ENCODE results near the gene DOK7.
"Not testable (repeated sequence)": the region's sequence is repeated elsewhere in the genome, so short reads cannot be mapped to it uniquely, and the experiment has no call there.

The DOK7 gene

DNA sequence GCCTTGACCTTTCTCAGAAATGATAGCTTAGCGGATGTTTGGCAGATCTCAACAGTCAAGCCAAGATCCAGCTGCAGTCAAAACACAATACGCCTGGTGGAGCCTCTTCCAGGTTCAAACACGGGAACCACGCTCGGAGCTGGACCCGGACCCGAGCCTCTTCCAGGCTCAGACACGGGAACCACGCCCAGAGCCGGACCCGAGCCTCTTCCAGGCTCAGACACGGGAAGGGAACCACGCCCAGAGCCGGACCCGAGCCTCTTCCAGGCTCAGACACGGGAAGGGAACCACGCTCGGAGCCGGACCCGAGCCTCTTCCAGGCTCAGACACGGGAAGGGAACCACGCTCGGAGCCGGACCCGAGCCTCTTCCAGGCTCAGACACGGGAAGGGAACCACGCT, 48.5 kb downstream of the DOK7 start:
- not testable (repeated sequence) for H3K9ac ChIP-seq (ENCODE audit: low read depth, low read length); H3K9me3 ChIP-seq (replicated peaks; ENCODE audit: low read length); H3K4me3 ChIP-seq (ENCODE audit: low read length); H3K4me2 ChIP-seq (ENCODE audit: low read length); H3K27me3 ChIP-seq (ENCODE audit: control insufficient read depth, insufficient read depth, low read length); H3K4me1 ChIP-seq (ENCODE audit: control insufficient read depth, insufficient read depth, low read length)
- peaks cover 59% of the 10 kb centered on the region for H3K36me3 ChIP-seq (ENCODE audit: insufficient read depth, low read length)

DNA sequence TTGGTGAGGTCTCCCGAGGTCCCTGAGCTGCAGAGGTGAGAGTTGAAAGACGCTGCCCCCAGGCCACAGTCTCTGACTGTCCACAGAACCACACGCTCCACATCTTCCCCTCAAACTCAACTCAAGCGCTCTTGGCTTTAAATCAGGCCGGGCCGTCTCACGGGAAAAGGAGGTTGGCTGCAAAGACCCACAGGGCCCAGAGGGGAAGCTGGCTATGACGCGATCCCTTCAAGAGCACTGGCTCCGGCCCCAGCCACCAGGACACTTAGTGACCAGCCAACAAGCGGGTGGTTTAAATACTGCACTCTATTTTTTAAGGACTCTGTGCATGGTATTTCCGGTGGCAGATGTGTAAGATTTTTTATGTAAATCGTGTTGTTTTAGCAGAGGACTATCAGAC, 49.2 kb downstream of the DOK7 start:
- Histone ChIP-seq H3K9ac (ENCODE audit: low read depth, low read length) (no peak overlapping the region), H3K36me3 (ENCODE audit: insufficient read depth, low read length) (peaks cover 66% of the 10 kb centered on the region), H3K27me3 (ENCODE audit: control insufficient read depth, insufficient read depth, low read length) (no peaks in the 10 kb centered on the region)

DNA sequence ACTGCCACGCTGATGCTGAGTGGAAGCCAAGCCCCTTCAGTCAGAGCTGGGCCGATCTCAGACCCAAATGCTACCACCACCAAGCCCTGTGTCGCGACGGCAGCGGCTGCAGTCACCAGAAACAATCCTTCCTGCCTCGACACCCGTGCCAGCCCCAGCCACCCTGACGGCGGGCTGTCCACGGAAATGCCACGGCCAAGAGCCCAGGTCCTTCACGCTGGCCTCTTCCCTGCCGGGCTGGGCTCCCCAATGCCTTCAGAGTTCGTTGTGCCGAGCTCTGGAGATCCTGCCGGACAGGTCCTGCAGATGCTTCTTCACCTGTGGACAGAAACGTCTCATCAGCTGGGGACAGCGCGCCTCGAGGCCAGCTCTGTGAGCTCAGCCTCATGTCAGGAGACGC, 49.6 kb downstream of the DOK7 start:
- H3K9me3 ChIP-seq (replicated peaks; ENCODE audit: low read length): no peaks in the 10 kb centered on the region

More for the DNA sequence above, 49.2 kb downstream of the DOK7 start:
- H3K9me3 ChIP-seq (replicated peaks; ENCODE audit: low read length): no peaks in the 10 kb centered on the region
- no peaks in the 10 kb centered on the region for H3K4me1 ChIP-seq (ENCODE audit: control insufficient read depth, insufficient read depth, low read length)
- H3K4me3 ChIP-seq (ENCODE audit: low read length): no peak overlapping the region
- H3K4me2 ChIP-seq (ENCODE audit: low read length): no peak overlapping the region

DNA sequence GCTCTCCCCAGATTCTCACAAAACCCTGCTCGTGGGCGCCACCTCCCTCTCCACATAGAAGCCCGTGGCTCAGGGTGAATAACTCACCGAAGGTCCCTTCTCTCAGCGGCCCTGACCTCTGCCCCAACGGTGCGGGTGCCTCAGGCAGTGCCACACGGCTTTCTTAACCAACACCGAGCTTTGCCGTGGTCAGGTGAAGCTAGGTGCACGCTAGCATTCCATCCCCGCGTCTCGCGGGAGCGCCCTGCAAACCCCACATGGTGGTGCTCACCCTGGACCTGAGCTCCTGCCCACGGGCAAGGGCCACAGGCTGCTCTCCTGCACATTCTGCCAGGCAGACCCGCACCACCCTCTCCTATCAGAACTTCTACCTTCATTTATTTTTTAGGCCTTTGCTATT, 50.7 kb downstream of the DOK7 start:
- H3K4me3 ChIP-seq (ENCODE audit: low read length): no peak overlapping the region
- no peaks in the 10 kb centered on the region for H3K27me3 ChIP-seq (ENCODE audit: control insufficient read depth, insufficient read depth, low read length)
- no peak overlapping the region for H3K9ac ChIP-seq (ENCODE audit: low read depth, low read length)
- peaks cover 72% of the 10 kb centered on the region for H3K36me3 ChIP-seq (ENCODE audit: insufficient read depth, low read length)
- no peaks in the 10 kb centered on the region for H3K9me3 ChIP-seq (replicated peaks; ENCODE audit: low read length)
- no peak overlapping the region for H3K4me2 ChIP-seq (ENCODE audit: low read length)
- no peaks in the 10 kb centered on the region for H3K4me1 ChIP-seq (ENCODE audit: control insufficient read depth, insufficient read depth, low read length)

More for the DNA sequence above, 49.6 kb downstream of the DOK7 start:
- H3K9ac ChIP-seq (ENCODE audit: low read depth, low read length): no peak overlapping the region
- H3K4me3 ChIP-seq (ENCODE audit: low read length): no peak overlapping the region
- peaks cover 70% of the 10 kb centered on the region for H3K36me3 ChIP-seq (ENCODE audit: insufficient read depth, low read length)
- no peaks in the 10 kb centered on the region for H3K4me1 ChIP-seq (ENCODE audit: control insufficient read depth, insufficient read depth, low read length)
- no peaks in the 10 kb centered on the region for H3K27me3 ChIP-seq (ENCODE audit: control insufficient read depth, insufficient read depth, low read length)
- H3K4me2 ChIP-seq (ENCODE audit: low read length): no peak overlapping the region

DNA sequence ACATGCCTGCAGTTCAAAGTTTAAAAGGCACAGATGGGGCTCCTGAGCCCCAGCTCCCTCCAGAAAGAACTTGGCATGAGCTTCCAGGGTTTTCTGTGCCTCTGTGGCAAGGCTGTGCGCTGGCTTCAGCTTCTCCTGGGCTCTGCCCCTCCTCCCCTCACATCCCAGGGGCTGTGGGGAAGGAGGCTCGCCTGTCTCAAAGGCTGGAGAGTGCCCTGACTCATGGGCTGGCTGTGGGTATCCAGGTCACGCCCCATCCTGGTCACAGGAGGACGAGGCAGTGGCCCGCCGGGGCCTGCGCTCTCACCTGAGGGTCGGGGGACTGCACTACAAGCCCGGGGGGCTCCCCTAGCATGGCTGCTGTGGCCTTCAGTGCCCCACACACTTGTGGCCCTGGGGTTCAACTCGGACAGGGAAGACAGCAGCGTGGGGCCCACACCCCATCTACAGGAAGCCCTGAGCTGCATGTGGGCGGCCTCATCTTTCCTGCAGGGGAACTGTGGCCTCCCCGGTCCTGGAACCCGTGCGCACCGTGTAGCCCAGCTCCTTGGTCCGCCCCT, 51.2 kb downstream of the DOK7 start:
- Histone ChIP-seq H3K9ac (ENCODE audit: low read depth, low read length) (no peak overlapping the region), H3K27me3 (ENCODE audit: control insufficient read depth, insufficient read depth, low read length) (no peaks in the 10 kb centered on the region), H3K36me3 (ENCODE audit: insufficient read depth, low read length) (peaks cover 72% of the 10 kb centered on the region), H3K9me3 (replicated peaks; ENCODE audit: low read length) (no peaks in the 10 kb centered on the region), H3K4me2 (ENCODE audit: low read length) (no peak overlapping the region), H3K4me3 (ENCODE audit: low read length) (no peak overlapping the region), H3K4me1 (ENCODE audit: control insufficient read depth, insufficient read depth, low read length) (no peaks in the 10 kb centered on the region)

DNA sequence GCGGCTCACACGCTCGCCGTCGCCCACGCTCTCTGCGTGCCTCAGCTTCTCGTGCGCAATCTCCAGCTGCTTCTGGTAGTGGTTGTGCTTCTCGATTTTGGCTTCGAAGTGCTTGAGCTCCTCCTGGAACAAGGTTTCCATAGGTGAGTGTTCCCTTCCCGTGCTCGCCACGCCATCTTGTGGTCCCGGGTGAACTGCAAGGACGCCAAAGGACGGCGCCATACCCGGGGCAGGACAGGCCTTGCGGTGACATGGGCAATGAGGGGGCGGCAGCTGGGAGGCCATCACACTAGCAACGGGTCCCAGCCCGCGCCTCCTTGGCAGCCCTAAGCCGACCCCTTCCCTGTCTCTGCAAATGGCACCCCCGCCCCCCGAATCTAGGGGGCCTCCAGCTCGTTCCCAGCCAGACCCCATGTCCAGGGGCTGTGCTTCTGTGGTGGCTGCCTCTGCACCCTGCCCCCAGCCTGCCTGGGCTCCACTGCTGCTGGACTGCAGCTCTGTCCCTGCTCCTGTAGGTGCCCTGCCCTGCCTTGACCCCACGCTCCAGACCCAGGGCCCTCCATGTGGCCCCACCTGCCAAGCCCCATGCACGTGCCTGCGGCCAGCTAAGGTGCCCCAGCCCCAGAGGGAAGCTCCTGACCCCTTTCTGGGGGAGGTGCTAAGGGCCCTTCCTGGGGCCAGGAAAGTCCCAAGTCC, 51.8 kb downstream of the DOK7 start:
- H3K4me3 ChIP-seq (ENCODE audit: low read length): no peak overlapping the region
- H3K27me3 ChIP-seq (ENCODE audit: control insufficient read depth, insufficient read depth, low read length): no peaks in the 10 kb centered on the region
- no peaks in the 10 kb centered on the region for H3K4me1 ChIP-seq (ENCODE audit: control insufficient read depth, insufficient read depth, low read length)
- H3K4me2 ChIP-seq (ENCODE audit: low read length): no peak overlapping the region
- no peaks in the 10 kb centered on the region for H3K9me3 ChIP-seq (replicated peaks; ENCODE audit: low read length)
- H3K9ac ChIP-seq (ENCODE audit: low read depth, low read length): no peak overlapping the region
- peaks cover 77% of the 10 kb centered on the region for H3K36me3 ChIP-seq (ENCODE audit: insufficient read depth, low read length)

DNA sequence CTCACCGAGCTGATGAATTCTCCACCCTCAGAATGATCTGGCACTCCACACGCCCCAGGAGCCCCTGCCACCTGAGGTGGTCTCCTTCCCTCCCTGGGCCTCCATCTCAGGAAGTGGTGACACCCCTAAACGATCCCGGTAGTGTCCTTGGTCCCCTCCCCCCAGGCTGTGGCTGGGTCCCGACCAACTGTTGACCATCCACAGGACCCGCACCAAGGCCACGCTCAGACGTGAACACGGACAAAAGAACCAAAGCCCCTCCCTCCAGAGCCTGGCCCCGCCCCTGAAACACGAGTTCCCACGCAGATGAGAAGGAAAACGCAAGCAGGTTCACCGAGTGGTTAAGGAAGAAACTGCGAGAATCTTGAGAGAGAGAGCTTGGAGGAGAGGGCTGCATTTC, 52.5 kb downstream of the DOK7 start:
- no peak overlapping the region for H3K4me3 ChIP-seq (ENCODE audit: low read length)
- no peaks in the 10 kb centered on the region for H3K4me1 ChIP-seq (ENCODE audit: control insufficient read depth, insufficient read depth, low read length)
- no peak overlapping the region for H3K4me2 ChIP-seq (ENCODE audit: low read length)
- no peak overlapping the region for H3K9ac ChIP-seq (ENCODE audit: low read depth, low read length)
- H3K9me3 ChIP-seq (replicated peaks; ENCODE audit: low read length): no peaks in the 10 kb centered on the region
- no peaks in the 10 kb centered on the region for H3K27me3 ChIP-seq (ENCODE audit: control insufficient read depth, insufficient read depth, low read length)
- peaks cover 78% of the 10 kb centered on the region for H3K36me3 ChIP-seq (ENCODE audit: insufficient read depth, low read length)

DNA sequence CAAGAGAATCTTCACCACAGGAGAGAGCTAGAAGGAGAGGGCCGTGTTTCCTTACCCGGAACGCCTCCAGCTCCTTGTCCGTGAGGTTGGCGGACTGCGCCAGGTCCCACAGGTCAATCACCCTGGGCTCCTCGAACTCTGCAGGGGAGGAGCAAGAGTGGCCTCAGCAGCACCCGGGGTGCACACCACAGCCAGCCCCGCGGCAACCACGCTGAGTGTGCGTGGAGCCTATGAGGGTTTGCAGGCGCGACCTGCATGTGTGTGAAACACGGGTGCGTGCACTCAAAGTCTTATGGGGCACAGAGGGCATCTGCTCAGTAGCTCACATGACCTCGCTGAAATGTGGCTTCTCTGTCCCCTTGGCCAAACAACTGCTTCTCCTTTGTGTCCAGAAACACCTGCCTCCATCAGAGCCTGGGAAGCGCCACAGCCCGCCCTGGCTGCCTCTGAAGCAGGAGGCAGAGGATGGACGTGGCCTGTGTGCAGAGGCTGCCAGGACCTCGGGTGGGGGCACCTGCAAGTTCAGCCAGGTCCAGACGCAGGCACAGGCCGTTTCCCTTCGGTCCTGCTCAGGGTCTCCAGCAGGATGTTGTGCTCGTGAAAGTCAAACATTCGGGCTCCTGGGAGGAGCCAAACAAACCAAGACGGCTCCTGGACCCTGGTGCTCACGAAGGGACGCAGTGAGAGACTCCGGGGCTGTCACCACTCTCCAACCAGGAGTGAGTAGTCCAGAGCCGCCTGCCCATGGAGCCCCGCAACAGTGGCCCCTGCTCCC, 53.1 kb downstream of the DOK7 start:
- H3K9me3 ChIP-seq (replicated peaks; ENCODE audit: low read length): no peaks in the 10 kb centered on the region
- H3K4me2 ChIP-seq (ENCODE audit: low read length): no peak overlapping the region
- H3K4me1 ChIP-seq (ENCODE audit: control insufficient read depth, insufficient read depth, low read length): no peaks in the 10 kb centered on the region
- H3K4me3 ChIP-seq (ENCODE audit: low read length): no peak overlapping the region
- H3K27me3 ChIP-seq (ENCODE audit: control insufficient read depth, insufficient read depth, low read length): no peaks in the 10 kb centered on the region
- H3K36me3 ChIP-seq (ENCODE audit: insufficient read depth, low read length): peaks cover 75% of the 10 kb centered on the region
- H3K9ac ChIP-seq (ENCODE audit: low read depth, low read length): no peak overlapping the region

DNA sequence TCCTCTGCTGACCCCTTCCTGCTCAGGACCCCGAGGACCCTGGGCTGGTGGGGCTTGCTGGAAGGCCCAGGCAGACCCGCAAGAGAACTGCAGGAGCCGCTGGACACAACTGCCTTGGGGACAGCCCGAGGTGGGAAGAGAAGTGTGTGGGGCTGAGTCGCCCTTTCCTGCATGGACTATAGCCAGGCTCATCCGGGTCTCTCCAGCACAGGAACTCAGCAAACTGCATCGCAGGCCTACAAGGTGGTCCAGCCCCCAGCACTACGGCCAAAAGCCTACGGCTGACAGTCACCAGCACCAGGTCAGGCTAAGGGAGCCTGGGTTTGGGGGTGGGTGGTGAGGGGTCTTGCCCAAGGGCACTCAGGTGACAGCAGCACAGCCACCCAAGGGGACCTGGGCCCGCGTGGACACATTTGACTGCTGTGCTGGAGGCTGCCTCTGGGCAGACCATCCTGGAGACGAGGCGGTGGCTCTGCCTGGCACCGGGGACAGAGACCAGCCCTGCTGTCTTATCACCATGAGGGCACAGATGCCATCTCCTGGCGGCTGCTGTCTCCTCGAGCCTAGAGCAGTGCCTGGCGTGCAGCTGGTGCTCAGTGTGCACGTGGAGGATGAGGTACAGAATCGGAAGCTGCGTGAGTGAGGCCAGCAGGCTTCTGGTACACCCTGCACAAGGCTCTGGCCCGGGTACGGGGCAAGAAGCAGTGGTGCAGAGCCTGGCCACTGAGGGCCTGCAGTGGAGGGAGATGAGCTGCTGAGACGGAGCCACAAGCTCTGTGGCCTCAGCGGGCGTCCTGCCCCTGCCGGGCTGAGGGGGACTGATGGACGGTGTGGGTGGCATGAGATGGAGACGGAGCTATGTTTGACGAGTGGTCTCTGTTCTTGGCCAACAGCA, 54.0 kb downstream of the DOK7 start:
- H3K4me1 ChIP-seq (ENCODE audit: control insufficient read depth, insufficient read depth, low read length): no peaks in the 10 kb centered on the region
- no peak overlapping the region for H3K9ac ChIP-seq (ENCODE audit: low read depth, low read length)
- peaks cover 72% of the 10 kb centered on the region for H3K36me3 ChIP-seq (ENCODE audit: insufficient read depth, low read length)
- no peaks in the 10 kb centered on the region for H3K27me3 ChIP-seq (ENCODE audit: control insufficient read depth, insufficient read depth, low read length)
- H3K4me2 ChIP-seq (ENCODE audit: low read length): no peak overlapping the region
- no peak overlapping the region for H3K4me3 ChIP-seq (ENCODE audit: low read length)
- H3K9me3 ChIP-seq (replicated peaks; ENCODE audit: low read length): no peaks in the 10 kb centered on the region

DNA sequence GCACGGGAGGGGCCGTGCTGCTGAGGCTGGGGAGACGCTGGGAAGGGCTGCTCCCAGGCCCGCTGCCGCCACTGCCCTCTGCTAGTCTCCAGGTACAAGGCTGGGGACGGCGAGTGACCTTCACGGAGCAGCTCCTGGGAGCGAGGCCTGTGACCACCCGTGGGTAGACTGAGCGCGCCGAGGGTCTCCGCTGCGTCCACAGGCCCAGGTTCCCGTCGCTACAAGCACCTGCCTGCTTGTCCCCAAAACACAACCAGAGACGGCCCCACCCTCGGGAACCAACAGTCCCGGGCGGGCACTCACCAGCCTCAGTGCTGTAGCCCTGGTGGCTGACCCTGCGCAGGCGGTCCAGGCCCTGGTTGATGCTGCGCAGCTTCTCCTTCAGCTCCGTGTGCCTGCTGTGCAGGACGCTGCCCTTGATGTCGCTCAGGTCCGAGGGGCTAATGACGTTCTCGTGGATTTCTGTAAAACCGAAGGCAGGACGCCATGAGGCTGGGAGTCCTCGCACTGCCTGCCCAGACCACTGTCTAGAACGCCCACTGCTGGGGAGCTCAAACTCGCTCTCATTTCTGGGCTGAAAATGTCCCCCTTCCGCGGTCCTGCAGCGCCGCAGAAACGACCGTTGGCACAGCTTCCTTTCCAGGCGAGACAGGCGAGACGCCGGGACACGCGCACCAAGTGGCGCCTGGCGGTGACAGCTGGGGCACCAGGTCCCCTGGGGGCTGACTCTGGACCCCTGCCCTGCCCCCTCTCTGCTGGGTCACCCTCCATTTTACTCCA, 54.8 kb downstream of the DOK7 start:
- Histone ChIP-seq H3K36me3 (ENCODE audit: insufficient read depth, low read length) (peaks cover 68% of the 10 kb centered on the region), H3K4me2 (ENCODE audit: low read length) (no peak overlapping the region), H3K4me3 (ENCODE audit: low read length) (no peak overlapping the region), H3K4me1 (ENCODE audit: control insufficient read depth, insufficient read depth, low read length) (no peaks in the 10 kb centered on the region), H3K9ac (ENCODE audit: low read depth, low read length) (no peak overlapping the region), H3K27me3 (ENCODE audit: control insufficient read depth, insufficient read depth, low read length) (no peaks in the 10 kb centered on the region), H3K9me3 (replicated peaks; ENCODE audit: low read length) (no peaks in the 10 kb centered on the region)

DNA sequence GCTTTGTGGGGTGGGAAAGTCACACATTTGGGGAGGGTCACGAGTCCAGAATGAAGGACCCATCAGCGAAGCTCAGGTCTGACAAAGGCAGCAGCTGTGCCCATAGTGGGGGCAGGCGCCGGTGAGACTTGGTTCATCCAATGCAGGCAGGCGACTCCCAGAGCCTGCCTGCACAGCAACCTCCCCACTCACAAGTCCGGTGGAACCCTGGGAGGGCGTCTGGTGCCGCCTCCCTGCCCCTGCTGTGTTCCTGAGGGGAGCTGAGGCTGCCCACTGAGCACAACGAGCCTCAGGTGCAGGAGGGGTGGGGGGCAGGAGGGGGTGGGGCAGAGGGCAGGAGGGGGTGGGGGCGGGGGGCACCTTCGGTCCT, 55.4 kb downstream of the DOK7 start:
- Histone ChIP-seq H3K9me3 (replicated peaks; ENCODE audit: low read length) (no peaks in the 10 kb centered on the region), H3K36me3 (ENCODE audit: insufficient read depth, low read length) (peaks cover 70% of the 10 kb centered on the region), H3K4me1 (ENCODE audit: control insufficient read depth, insufficient read depth, low read length) (no peaks in the 10 kb centered on the region), H3K4me3 (ENCODE audit: low read length) (no peak overlapping the region), H3K27me3 (ENCODE audit: control insufficient read depth, insufficient read depth, low read length) (no peaks in the 10 kb centered on the region), H3K4me2 (ENCODE audit: low read length) (no peak overlapping the region), H3K9ac (ENCODE audit: low read depth, low read length) (no peak overlapping the region)

Measured in skeletal muscle satellite cell (primary cell).